Endothelial cell of umbilical vein (primary cell): ENCODE results near the gene LUC7L. TPM values are rescaled to one million over a fixed set of nuclear protein-coding genes. Genes with fewer than 3 reads are reported as not detected.

Experiments used
- BruUV-seq: library from RNA; stranded (reverse); fragments of 400-500 nt; replicated peaks from 2 replicates; lab custom pipeline; 2021; lab: Mats Ljungman, UMichigan
- CTCF ChIA-PET: fragments of 300-600, 350-600 bp; sonication (Branson Sonifier 250); formaldehyde crosslinking; loops from one replicate; lab custom pipeline; 2021; ENCODE audit warnings: antibody characterized with exemption, inconsistent platforms; lab: Charles Lee
- POLR2A ChIA-PET: fragments of 300-600, 350-600 bp; sonication (Branson Sonifier 250); formaldehyde crosslinking; loops from one replicate; lab custom pipeline; 2021; ENCODE audit warnings: antibody characterized with exemption, inconsistent platforms; lab: Charles Lee
- DNase-seq: peaks from one replicate; pipeline ENCODE4 v3.0.0-alpha.2; 2011; ENCODE audit warnings: low read depth, low spot score
- FAIRE-seq: peaks from 2 replicates; lab custom pipeline; 2011; peaks lifted over from hg19 to GRCh38; lab: Jason Lieb, UNC
- H2AFZ ChIP-seq: 2 replicates; pipeline ENCODE4 v1.6.0; 2012; ENCODE audit warnings: low read depth, low read length, control low read depth, inconsistent platforms
- H3K27ac ChIP-seq: 2 replicates; pipeline ENCODE4 v1.5.1; 2011; ENCODE audit warnings: low read depth, mild to moderate bottlenecking, control low read depth, low read length, moderate library complexity; ENCODE audit not compliant: insufficient read depth
- H3K27me3 ChIP-seq, 2 experiments: 2 replicates each; pipeline versions ENCODE4 v1.6.0 to v1.6.1; 2011; ENCODE audit warnings: low read length in 2 of 2, mixed read lengths in 1 of 2; ENCODE audit not compliant: control insufficient read depth in 2 of 2, insufficient read depth in 2 of 2
- H3K36me3 ChIP-seq, 2 experiments: 2 replicates in 1 of 2; 3 replicates in 1 of 2; pipeline ENCODE4 v1.5.1; 2011; ENCODE audit warnings: low read length in 2 of 2, mild to moderate bottlenecking in 1 of 2, moderate library complexity in 1 of 2; ENCODE audit not compliant: control insufficient read depth in 2 of 2, insufficient read depth in 2 of 2; ENCODE audit errors: extremely low read depth in 1 of 2
- H3K4me1 ChIP-seq: 3 replicates; pipeline ENCODE4 v1.5.1; 2011; ENCODE audit warnings: mild to moderate bottlenecking, low read length; ENCODE audit not compliant: control insufficient read depth, insufficient read depth; ENCODE audit errors: extremely low read depth
- H3K4me2 ChIP-seq: 2 replicates; pipeline ENCODE4 v1.6.1; 2011; ENCODE audit warnings: low read length, control low read depth, mixed read lengths; ENCODE audit not compliant: insufficient read depth
- H3K4me3 ChIP-seq, 3 experiments: fragments of 200-600 bp in 1 of 3; sonication (generic), shearing (Covaris generic) in 1 of 3; replicated peaks in 1 of 3; 2 replicates each; pipeline ENCODE4 v1.5.1; 2011 to 2016; ENCODE audit warnings: control low read depth in 3 of 3, low read length in 3 of 3, mild to moderate bottlenecking in 2 of 3, inconsistent platforms in 1 of 3, low read depth in 1 of 3, moderate library complexity in 1 of 3; ENCODE audit not compliant: insufficient read depth in 1 of 3
- H3K79me2 ChIP-seq: 2 replicates; pipeline ENCODE4 v1.6.0; 2012; ENCODE audit warnings: low read length, inconsistent platforms; ENCODE audit not compliant: control insufficient read depth, insufficient read depth
- H3K9ac ChIP-seq: replicated peaks from 2 replicates; pipeline ENCODE3; 2011; ENCODE audit warnings: low read length, control low read depth; ENCODE audit not compliant: insufficient read depth; ENCODE audit errors: extremely low read depth
- H3K9me1 ChIP-seq: replicated peaks from 3 replicates; pipeline ENCODE4 v1.6.0; 2011; ENCODE audit warnings: mild to moderate bottlenecking, low read length; ENCODE audit not compliant: control insufficient read depth, insufficient read depth; ENCODE audit errors: extremely low read depth
- H3K9me3 ChIP-seq: replicated peaks from 2 replicates; pipeline ENCODE4 v1.5.1; 2012; ENCODE audit warnings: low read length, inconsistent platforms; ENCODE audit not compliant: control insufficient read depth, insufficient read depth
- H4K20me1 ChIP-seq: replicated peaks from 2 replicates; pipeline ENCODE3; 2011; ENCODE audit warnings: mild to moderate bottlenecking, low read length; ENCODE audit not compliant: control insufficient read depth, insufficient read depth; ENCODE audit errors: extremely low read depth
- CTCF ChIP-seq, 2 donors: IDR thresholded peaks; 1 replicate in 1 of 2; 2 replicates in 1 of 2; pipeline ENCODE4 v1.5.1; 2011; ENCODE audit warnings: low read length in 2 of 2, mild to moderate bottlenecking in 2 of 2, moderate library complexity in 2 of 2, control low read depth in 1 of 2, inconsistent platforms in 1 of 2, low read depth in 1 of 2; ENCODE audit not compliant: insufficient read depth in 1 of 2; ENCODE audit errors: extremely low read depth in 1 of 2
- EZH2 ChIP-seq: IDR thresholded peaks from 2 replicates; pipeline ENCODE4 v1.6.1; 2012; ENCODE audit warnings: borderline replicate concordance, low read depth, mild to moderate bottlenecking, moderate library complexity, low read length, inconsistent platforms; ENCODE audit not compliant: severe bottlenecking
- FOS ChIP-seq: IDR thresholded peaks from 2 replicates; pipeline ENCODE4 v1.6.1; 2011; ENCODE audit warnings: mild to moderate bottlenecking, low read length, moderate library complexity, borderline replicate concordance; ENCODE audit not compliant: insufficient read depth
- GATA2 ChIP-seq: IDR thresholded peaks from 2 replicates; pipeline ENCODE4 v1.7.0; 2011; ENCODE audit warnings: low read depth, mild to moderate bottlenecking, moderate library complexity, mixed read lengths, low read length; ENCODE audit not compliant: insufficient read length, insufficient read depth
- JUN ChIP-seq: IDR thresholded peaks from 2 replicates; pipeline ENCODE4 v1.6.1; 2011; ENCODE audit warnings: borderline replicate concordance, low read depth; ENCODE audit not compliant: insufficient read length, insufficient read depth
- MYC ChIP-seq: IDR thresholded peaks from one replicate; pipeline ENCODE4 v1.6.1; 2011; ENCODE audit warnings: mild to moderate bottlenecking, low read depth, low read length
- POLR2A ChIP-seq: IDR thresholded peaks from 2 replicates; pipeline ENCODE4 v1.6.1; 2012; ENCODE audit warnings: low read depth, mild to moderate bottlenecking, control low read depth, low read length
- POLR2AphosphoS5 ChIP-seq: IDR thresholded peaks from 2 replicates; pipeline ENCODE4 v1.6.1; 2012; ENCODE audit warnings: low read depth, mild to moderate bottlenecking, control low read depth, low read length, moderate library complexity; ENCODE audit not compliant: insufficient read depth
- dilution Hi-C: fragments of 300-500 bp; cut with MboI; formaldehyde crosslinking; loops from one replicate; pipeline ENCODE4 v1.15.0; 2019; ENCODE audit warnings: low sequenced_read_pairs; ENCODE audit not compliant: extremely low pct_ligation_motif_present
- intact Hi-C: fragments of 100-400 bp; cut with micrococcal nuclease; formaldehyde crosslinking; loops from one replicate; pipeline ENCODE4 v1.10.0; 2022
- polyA plus RNA-seq, 4 experiments: library from polyadenylated mRNA; depleted of rRNA in 3 of 4; stranded (reverse) in 3 of 4; unstranded in 1 of 4; fragments of >200 nt; gene quantifications; 2 replicates each; pipeline versions ENCODE4 v1.2.1 to v1.2.3, GENCODE V29; 2011 to 2012; ENCODE audit warnings: missing spikeins in 1 of 4
- total RNA-seq: library from RNA; stranded (reverse); gene quantifications from 2 replicates; pipeline ENCODE4 v1.2.3, GENCODE V29; 2021
- TF ChIP-seq, protein P1 (sequence below): IDR thresholded peaks from 2 replicates; pipeline ENCODE4 v1.6.1; 2011; ENCODE audit not compliant: insufficient read depth, insufficient read length

The LUC7L gene
- total and polyA plus RNA-seq, 2 donors (not counting 3 experiments of a cell fraction or from before 2014, with no cell fraction given): 75.4 to 94.7 TPM

DNA sequence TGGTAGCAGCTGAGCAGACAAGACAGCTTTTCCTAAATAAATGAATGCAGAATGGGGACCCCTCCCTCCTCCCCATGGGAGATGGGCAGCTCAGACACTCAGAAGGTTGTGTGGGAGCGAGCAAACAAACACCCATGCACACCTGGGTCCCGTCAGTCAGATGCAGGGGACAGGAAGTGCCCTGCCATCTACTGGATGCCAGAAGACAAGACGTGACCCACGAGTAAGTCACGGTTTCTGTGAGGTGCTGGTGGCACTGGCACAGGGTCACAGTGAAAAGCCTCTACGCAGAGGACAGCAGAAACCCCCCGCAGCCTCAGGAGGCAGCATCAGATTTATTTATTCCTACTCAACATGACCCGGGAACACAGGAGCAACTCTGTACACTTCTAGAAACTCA, 40.6 kb downstream of the LUC7L start:
- Histone ChIP-seq H3K27me3 (no peaks in the 10 kb centered on the region), H3K9me3 (no peaks in the 10 kb centered on the region), H3K79me2 (no peaks in the 10 kb centered on the region), H3K4me3 (no peak overlapping the region), H3K4me1 (no peaks in the 10 kb centered on the region), H3K9me1 (no peaks in the 10 kb centered on the region), H4K20me1 (no peaks in the 10 kb centered on the region), H3K36me3 (peaks cover 15 to 43% of the 10 kb centered on the region in 2 experiments), H2AFZ (no peak overlapping the region), H3K4me2 (no peak overlapping the region), H3K27ac (no peak overlapping the region), H3K9ac (no peak overlapping the region)
- DNase-seq (no peak), FAIRE-seq (no peak)
- TF ChIP-seq CTCF (IDR thresholded peaks at IDR 0.05; ENCODE audit: extremely low read depth in 1 of 2, insufficient read depth in 1 of 2, low read depth in 1 of 2, low read length in 2 of 2): peak in 1 of 2 donors; percentile 5
- TF ChIP-seq, protein P1, sequence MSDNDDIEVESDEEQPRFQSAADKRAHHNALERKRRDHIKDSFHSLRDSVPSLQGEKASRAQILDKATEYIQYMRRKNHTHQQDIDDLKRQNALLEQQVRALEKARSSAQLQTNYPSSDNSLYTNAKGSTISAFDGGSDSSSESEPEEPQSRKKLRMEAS: no peak
- intact Hi-C loops: no loop called here
- dilution Hi-C loops: no loop called here
- ChIA-PET POLR2A (no interaction called here), CTCF (interaction anchor here (1.0 to 2.1 kb wide), 3 partner anchors 10 to 173 kb away, joined by 4 to 6 read pairs (median 5); no protein-coding TSS in a partner anchor)
- no TSS peak for BruUV-seq

GRCh38 chr16:187330-187729, 41.9 kb downstream of the LUC7L start:
- Histone ChIP-seq H3K9me3 (no peaks in the 10 kb centered on the region), H3K79me2 (no peaks in the 10 kb centered on the region), H4K20me1 (no peaks in the 10 kb centered on the region), H3K4me2 (no peak overlapping the region), H3K9ac (no peak overlapping the region), H3K36me3 (peaks cover 12 to 38% of the 10 kb centered on the region in 2 experiments), H3K4me3 (no peak overlapping the region), H3K27ac (no peak overlapping the region), H2AFZ (no peak overlapping the region), H3K9me1 (no peaks in the 10 kb centered on the region), H3K4me1 (no peaks in the 10 kb centered on the region), H3K27me3 (no peaks in the 10 kb centered on the region)
- ChIA-PET CTCF (interaction anchor here (2.1 kb wide), 1 partner anchor 175 kb away, joined by 6 read pairs; no protein-coding TSS in a partner anchor), POLR2A (no interaction called here)
- intact Hi-C loops: no loop called here
- DNase-seq: no peak
- TF ChIP-seq, protein P1: no peak
- TF ChIP-seq GATA2: no peak
- no peak for TF ChIP-seq POLR2A
- no peak for TF ChIP-seq JUN
- no peak for TF ChIP-seq CTCF (IDR thresholded peaks at IDR 0.05; ENCODE audit: extremely low read depth in 1 of 2, insufficient read depth in 1 of 2, low read depth in 1 of 2, low read length in 2 of 2)
- no peak for TF ChIP-seq FOS
- TF ChIP-seq MYC: no peak
- TF ChIP-seq POLR2AphosphoS5: no peak
- TF ChIP-seq EZH2: no peak
- no peak for FAIRE-seq
- dilution Hi-C loops: no loop called here
- BruUV-seq: no TSS peak
